ENCODE data around the gene MSI2.

GRCh38 chr17:57532966-57533365 is 276.6 kb downstream of the MSI2 start:
- TF ChIP-seq, protein P1, sequence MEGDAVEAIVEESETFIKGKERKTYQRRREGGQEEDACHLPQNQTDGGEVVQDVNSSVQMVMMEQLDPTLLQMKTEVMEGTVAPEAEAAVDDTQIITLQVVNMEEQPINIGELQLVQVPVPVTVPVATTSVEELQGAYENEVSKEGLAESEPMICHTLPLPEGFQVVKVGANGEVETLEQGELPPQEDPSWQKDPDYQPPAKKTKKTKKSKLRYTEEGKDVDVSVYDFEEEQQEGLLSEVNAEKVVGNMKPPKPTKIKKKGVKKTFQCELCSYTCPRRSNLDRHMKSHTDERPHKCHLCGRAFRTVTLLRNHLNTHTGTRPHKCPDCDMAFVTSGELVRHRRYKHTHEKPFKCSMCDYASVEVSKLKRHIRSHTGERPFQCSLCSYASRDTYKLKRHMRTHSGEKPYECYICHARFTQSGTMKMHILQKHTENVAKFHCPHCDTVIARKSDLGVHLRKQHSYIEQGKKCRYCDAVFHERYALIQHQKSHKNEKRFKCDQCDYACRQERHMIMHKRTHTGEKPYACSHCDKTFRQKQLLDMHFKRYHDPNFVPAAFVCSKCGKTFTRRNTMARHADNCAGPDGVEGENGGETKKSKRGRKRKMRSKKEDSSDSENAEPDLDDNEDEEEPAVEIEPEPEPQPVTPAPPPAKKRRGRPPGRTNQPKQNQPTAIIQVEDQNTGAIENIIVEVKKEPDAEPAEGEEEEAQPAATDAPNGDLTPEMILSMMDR (conservative IDR thresholded peaks at IDR 0.05; ENCODE audit: low read length) = no peak
- no peak for TF ChIP-seq EZH2phosphoT487 (IDR thresholded peaks at IDR 0.05; ENCODE audit: borderline replicate concordance, low read depth, low read length)
